ENCODE results near the gene TNF. TPM values are rescaled to one million over a fixed set of nuclear protein-coding genes. Genes with fewer than 3 reads are reported as not detected.
"Not testable (repeated sequence)": the region's sequence is repeated elsewhere in the genome, so short reads cannot be mapped to it uniquely, and the experiment has no call there.

TNF gene
- total RNA-seq, 1 donor from 2014 or later: 1.2 TPM

GRCh38 chr6:31548544-31548873, 26.9 kb upstream of the TNF start:
- peak overlapping the region; percentile 87 for H3K9ac ChIP-seq (ENCODE audit: low read length)
- DNase-seq (ENCODE audit: low read depth) (no peak), FAIRE-seq (no peak)
- peak overlapping the region; percentile 95 for H3K4me2 ChIP-seq (ENCODE audit: low read length)
- peaks cover 11% of the 10 kb centered on the region for H3K36me3 Mint-ChIP-seq (ENCODE audit: low read depth, unreplicated experiment)
- H3K27ac ChIP-seq (ENCODE audit: low read depth, low read length): no peak overlapping the region
- no peak overlapping the region for H2AFZ ChIP-seq (ENCODE audit: low read depth, low read length)
- H3K27me3 Mint-ChIP-seq (ENCODE audit: low read depth, unreplicated experiment): no peaks in the 10 kb centered on the region
- H3K36me3 ChIP-seq (ENCODE audit: insufficient read depth, low read length): peaks cover 9% of the 10 kb centered on the region
- H4K20me1 ChIP-seq (ENCODE audit: insufficient read depth, low read length): no peaks in the 10 kb centered on the region
- H3K9me3 Mint-ChIP-seq (ENCODE audit: unreplicated experiment): no peaks in the 10 kb centered on the region
- no peak overlapping the region for H3K4me3 ChIP-seq (ENCODE audit: insufficient read depth, low read depth, low read length)
- no peaks in the 10 kb centered on the region for H3K9me3 ChIP-seq (ENCODE audit: insufficient read depth, low read depth, low read length)
- H3K27ac Mint-ChIP-seq (ENCODE audit: unreplicated experiment): no peak overlapping the region
- H3K27me3 ChIP-seq (ENCODE audit: insufficient read depth, low read length): no peaks in the 10 kb centered on the region
- TF ChIP-seq EZH2 (IDR thresholded peaks at IDR 0.05; ENCODE audit: insufficient read depth, low read length) (no peak), CTCF (IDR thresholded peaks at IDR 0.05; ENCODE audit: insufficient read depth, low read depth, low read length) (no peak)
- peaks cover 17% of the 10 kb centered on the region for H3K4me1 Mint-ChIP-seq (ENCODE audit: low read depth, unreplicated experiment)
- peak overlapping the region; percentile 94 for H3K4me3 Mint-ChIP-seq (ENCODE audit: unreplicated experiment)
- peaks cover 13% of the 10 kb centered on the region for H3K79me2 ChIP-seq (ENCODE audit: insufficient read depth, low read length)
- peaks cover 21% of the 10 kb centered on the region for H3K4me1 ChIP-seq (ENCODE audit: insufficient read depth, low read length)

- not testable (repeated sequence) for H3K9me3 ChIP-seq (ENCODE audit: insufficient read depth, low read depth, low read length); H3K27ac ChIP-seq (ENCODE audit: low read depth, low read length); H3K36me3 ChIP-seq (ENCODE audit: insufficient read depth, low read length); H3K4me2 ChIP-seq (ENCODE audit: low read length); FAIRE-seq; H3K27me3 ChIP-seq (ENCODE audit: insufficient read depth, low read length); H3K9me3 Mint-ChIP-seq (ENCODE audit: unreplicated experiment); H3K4me3 ChIP-seq (ENCODE audit: insufficient read depth, low read depth, low read length); H3K27me3 Mint-ChIP-seq (ENCODE audit: low read depth, unreplicated experiment); H3K4me3 Mint-ChIP-seq (ENCODE audit: unreplicated experiment); H2AFZ ChIP-seq (ENCODE audit: low read depth, low read length); H3K27ac Mint-ChIP-seq (ENCODE audit: unreplicated experiment); H4K20me1 ChIP-seq (ENCODE audit: insufficient read depth, low read length); DNase-seq (ENCODE audit: low read depth)
- H3K9ac ChIP-seq (ENCODE audit: low read length): peak overlapping the region; percentile 33
- peaks cover 11% of the 10 kb centered on the region for H3K36me3 Mint-ChIP-seq (ENCODE audit: low read depth, unreplicated experiment)
- peaks cover 15% of the 10 kb centered on the region for H3K4me1 ChIP-seq (ENCODE audit: insufficient read depth, low read length)
- H3K79me2 ChIP-seq (ENCODE audit: insufficient read depth, low read length): peaks cover 17% of the 10 kb centered on the region
- peak; percentile 28 for TF ChIP-seq CTCF (IDR thresholded peaks at IDR 0.05; ENCODE audit: insufficient read depth, low read depth, low read length)
- H3K4me1 Mint-ChIP-seq (ENCODE audit: low read depth, unreplicated experiment): peaks cover 11% of the 10 kb centered on the region
Measured at GRCh38 chr6:31551371-31551770, 24.0 kb upstream of the TNF start.

GRCh38 chr6:31556307-31556706, 19.1 kb upstream of the TNF start:
- H3K27ac ChIP-seq (ENCODE audit: low read depth, low read length): no peak overlapping the region
- TF ChIP-seq CTCF (IDR thresholded peaks at IDR 0.05; ENCODE audit: insufficient read depth, low read depth, low read length): no peak
- TF ChIP-seq EZH2 (IDR thresholded peaks at IDR 0.05; ENCODE audit: insufficient read depth, low read length): no peak
- H2AFZ ChIP-seq (ENCODE audit: low read depth, low read length): no peak overlapping the region
- H3K27ac Mint-ChIP-seq (ENCODE audit: unreplicated experiment): no peak overlapping the region
- H3K4me3 Mint-ChIP-seq (ENCODE audit: unreplicated experiment): no peak overlapping the region
- FAIRE-seq: no peak
- DNase-seq (ENCODE audit: low read depth): no peak
- H3K9ac ChIP-seq (ENCODE audit: low read length): no peak overlapping the region
- H3K9me3 ChIP-seq (ENCODE audit: insufficient read depth, low read depth, low read length): no peaks in the 10 kb centered on the region
- no peaks in the 10 kb centered on the region for H4K20me1 ChIP-seq (ENCODE audit: insufficient read depth, low read length)
- H3K27me3 ChIP-seq (ENCODE audit: insufficient read depth, low read length): no peaks in the 10 kb centered on the region
- peaks cover 29% of the 10 kb centered on the region for H3K4me1 ChIP-seq (ENCODE audit: insufficient read depth, low read length)
- peaks cover 22% of the 10 kb centered on the region for H3K36me3 Mint-ChIP-seq (ENCODE audit: low read depth, unreplicated experiment)
- peaks cover 25% of the 10 kb centered on the region for H3K4me1 Mint-ChIP-seq (ENCODE audit: low read depth, unreplicated experiment)
- no peaks in the 10 kb centered on the region for H3K9me3 Mint-ChIP-seq (ENCODE audit: unreplicated experiment)
- no peak overlapping the region for H3K4me3 ChIP-seq (ENCODE audit: insufficient read depth, low read depth, low read length)
- H3K79me2 ChIP-seq (ENCODE audit: insufficient read depth, low read length): peaks cover 4% of the 10 kb centered on the region
- no peak overlapping the region for H3K4me2 ChIP-seq (ENCODE audit: low read length)
- H3K36me3 ChIP-seq (ENCODE audit: insufficient read depth, low read length): peaks cover 7% of the 10 kb centered on the region
- no peaks in the 10 kb centered on the region for H3K27me3 Mint-ChIP-seq (ENCODE audit: low read depth, unreplicated experiment)

All from astrocyte (in vitro differentiated cells and primary cell).